ENCODE data around the gene TRIM63. TPM values are rescaled to one million over a fixed set of nuclear protein-coding genes. Genes with fewer than 3 reads are reported as not detected.

TRIM63 gene
- total and polyA plus RNA-seq, 4 donors: not detected

DNA sequence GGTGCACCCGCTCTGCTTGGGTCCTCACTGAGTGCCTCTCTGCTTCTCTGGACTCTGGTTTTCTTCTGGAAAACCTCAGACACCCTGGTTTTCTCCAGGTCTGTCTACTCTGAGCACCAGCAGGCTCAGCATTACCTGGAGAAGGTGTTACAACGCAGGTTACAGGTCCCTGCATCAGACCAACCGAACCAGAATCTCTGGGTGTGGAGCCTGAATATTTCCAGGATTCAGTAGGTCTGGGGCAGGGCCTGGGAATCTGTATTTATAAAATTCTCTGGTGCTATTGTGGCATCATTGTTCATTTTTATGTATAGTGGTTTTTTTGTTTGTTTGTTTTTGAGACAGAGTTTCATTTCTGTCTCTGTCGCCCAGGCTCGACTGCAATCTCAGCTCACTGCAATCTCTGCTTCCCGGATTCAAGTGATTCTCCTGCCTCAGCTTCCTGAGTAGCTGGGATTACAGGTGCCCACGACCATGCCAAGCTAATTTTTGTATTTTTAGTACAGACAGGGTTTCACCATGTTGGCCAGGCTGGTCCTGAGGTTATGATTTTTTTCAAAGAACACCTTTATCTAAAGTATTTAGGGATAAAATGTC is 20.1 kb downstream of the TRIM63 start:
- H3K36me3 ChIP-seq (ENCODE audit: control insufficient read depth, insufficient read depth, low read length): no peaks in the 10 kb centered on the region
- peaks cover 20% of the 10 kb centered on the region for H3K4me1 ChIP-seq (ENCODE audit: control insufficient read depth, insufficient read depth, low read length)
- 69% methylated on average over 6 of the region's 7 CpGs for WGBS (ENCODE audit: insufficient coverage)
- no peak for DNase-seq (ENCODE audit: low read depth in 4 of 6, low spot score in 6 of 6)
- H3K9me3 ChIP-seq (ENCODE audit: control insufficient read depth, insufficient read depth, low read length): no peaks in the 10 kb centered on the region
- no peak overlapping the region for H3K4me3 ChIP-seq (ENCODE audit: low read depth, low read length)
- peaks cover 47% of the 10 kb centered on the region for H3K27me3 ChIP-seq (ENCODE audit: control insufficient read depth, insufficient read depth, low read length)
- no peak overlapping the region for H3K27ac ChIP-seq (ENCODE audit: low read depth, low read length)

- Histone ChIP-seq H3K4me3 (ENCODE audit: low read depth, low read length) (no peak overlapping the region), H3K27ac (ENCODE audit: low read depth, low read length) (no peak overlapping the region), H3K9me3 (ENCODE audit: control insufficient read depth, insufficient read depth, low read length) (no peaks in the 10 kb centered on the region), H3K27me3 (ENCODE audit: control insufficient read depth, insufficient read depth, low read length) (peaks cover 47% of the 10 kb centered on the region), H3K36me3 (ENCODE audit: control insufficient read depth, insufficient read depth, low read length) (no peaks in the 10 kb centered on the region), H3K4me1 (ENCODE audit: control insufficient read depth, insufficient read depth, low read length) (peaks cover 20% of the 10 kb centered on the region)
- WGBS (ENCODE audit: insufficient coverage): 3% methylated on average over 57 of the region's 57 CpGs
- DNase-seq (ENCODE audit: low read depth in 4 of 6, low spot score in 6 of 6): no peak
Observed at GRCh38 chr1:26046246-26047095, 21.0 kb downstream of the TRIM63 start.

DNA sequence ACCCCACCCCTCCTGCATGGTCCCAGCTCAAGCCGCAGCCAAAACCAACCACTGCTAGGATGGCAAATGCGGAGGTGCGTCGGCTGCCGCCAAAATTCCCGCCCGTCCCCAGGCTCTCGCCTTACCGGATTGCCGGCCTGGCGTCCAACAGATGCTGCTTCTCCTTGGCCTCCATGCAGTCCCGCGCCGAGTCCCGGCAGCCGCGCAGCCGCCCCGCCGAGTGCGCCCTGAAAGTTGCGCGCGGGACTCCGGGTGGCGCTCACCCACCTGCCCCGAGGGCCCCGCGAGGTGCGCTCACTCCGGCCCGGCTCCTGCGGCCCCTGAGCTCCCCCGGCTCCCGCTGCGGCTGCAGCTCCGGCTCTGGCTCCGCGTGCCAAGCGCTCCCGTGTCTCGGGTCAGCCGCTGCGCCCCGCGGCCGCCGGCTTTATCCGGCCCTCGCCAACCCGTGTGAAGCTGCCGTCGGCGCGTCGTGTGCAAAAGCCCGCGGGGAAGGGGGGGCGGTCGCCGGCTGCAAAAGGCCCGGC is 21.6 kb downstream of the TRIM63 start, which contains the start of gene SLC30A2:
TSS of gene SLC30A2 (minus strand) at position 397 of the 524 bp plus-strand sequence. CDS start at position 175, 222 bp downstream.
- Histone ChIP-seq H3K4me3 (ENCODE audit: low read depth, low read length) (no peak within 1 kb of the TSS), H3K27me3 (ENCODE audit: control insufficient read depth, insufficient read depth, low read length) (peaks cover 47% of the 10 kb centered on the region), H3K4me1 (ENCODE audit: control insufficient read depth, insufficient read depth, low read length) (peaks cover 20% of the 10 kb centered on the region), H3K27ac (ENCODE audit: low read depth, low read length) (no peak within 1 kb of the TSS), H3K9me3 (ENCODE audit: control insufficient read depth, insufficient read depth, low read length) (no peaks in the 10 kb centered on the region), H3K36me3 (ENCODE audit: control insufficient read depth, insufficient read depth, low read length) (no peaks in the 10 kb centered on the region)
- DNase-seq (ENCODE audit: low read depth in 4 of 6, low spot score in 6 of 6): peak in 1 of 6 donors; percentile 9
- WGBS (ENCODE audit: insufficient coverage): under 1% methylated on average over 62 of the region's 62 CpGs

DNA sequence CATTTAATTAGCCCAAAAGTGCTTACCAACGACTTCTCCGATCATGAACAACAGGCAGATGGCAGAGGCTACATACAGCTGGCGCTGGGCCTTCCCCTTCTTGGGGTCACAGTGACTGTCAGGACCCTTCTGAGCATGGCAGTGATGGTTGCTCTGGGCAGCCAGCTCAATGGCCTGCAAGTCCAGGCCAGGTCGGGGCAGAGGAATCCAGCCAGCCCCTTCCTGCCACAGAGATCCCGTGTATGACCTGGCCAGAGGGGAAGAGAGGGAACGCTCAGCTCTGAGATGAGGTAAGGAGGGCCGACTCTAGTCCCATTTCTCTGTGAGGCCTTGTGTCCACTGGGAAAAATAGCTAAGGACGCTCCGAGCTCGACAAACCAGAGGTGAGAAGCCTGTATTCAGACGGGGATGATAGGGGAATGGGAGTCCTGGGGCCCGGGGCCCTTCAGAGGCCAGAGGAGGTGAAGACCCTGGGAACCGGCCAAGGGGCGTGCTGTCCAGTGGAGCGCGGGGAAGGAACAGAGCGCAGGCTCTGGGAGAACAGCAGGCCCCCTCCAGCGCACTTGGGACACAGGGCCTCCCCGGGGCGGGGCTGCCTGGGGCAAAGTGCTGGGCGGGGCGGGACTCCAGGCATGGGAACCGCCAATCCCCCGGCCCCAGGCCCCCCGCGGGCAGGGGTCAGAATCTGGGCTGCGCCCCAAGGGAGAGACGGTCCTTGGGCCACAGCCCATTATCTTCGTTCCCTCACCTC is 22.3 kb downstream of the TRIM63 start:
- Histone ChIP-seq H3K27me3 (ENCODE audit: control insufficient read depth, insufficient read depth, low read length) (peaks cover 47% of the 10 kb centered on the region), H3K27ac (ENCODE audit: low read depth, low read length) (no peak overlapping the region), H3K36me3 (ENCODE audit: control insufficient read depth, insufficient read depth, low read length) (no peaks in the 10 kb centered on the region), H3K4me3 (ENCODE audit: low read depth, low read length) (no peak overlapping the region), H3K4me1 (ENCODE audit: control insufficient read depth, insufficient read depth, low read length) (peaks cover 20% of the 10 kb centered on the region), H3K9me3 (ENCODE audit: control insufficient read depth, insufficient read depth, low read length) (no peaks in the 10 kb centered on the region)
- WGBS (ENCODE audit: insufficient coverage): 21% methylated on average over 28 of the region's 29 CpGs
- no peak for DNase-seq (ENCODE audit: low read depth in 4 of 6, low spot score in 6 of 6)

- Histone ChIP-seq H3K27me3 (ENCODE audit: control insufficient read depth, insufficient read depth, low read length) (peaks cover 45% of the 10 kb centered on the region), H3K9me3 (ENCODE audit: control insufficient read depth, insufficient read depth, low read length) (no peaks in the 10 kb centered on the region), H3K36me3 (ENCODE audit: control insufficient read depth, insufficient read depth, low read length) (no peaks in the 10 kb centered on the region), H3K4me1 (ENCODE audit: control insufficient read depth, insufficient read depth, low read length) (peaks cover 20% of the 10 kb centered on the region), H3K27ac (ENCODE audit: low read depth, low read length) (no peak overlapping the region), H3K4me3 (ENCODE audit: low read depth, low read length) (no peak overlapping the region)
- DNase-seq (ENCODE audit: low read depth in 4 of 6, low spot score in 6 of 6): no peak
- WGBS (ENCODE audit: insufficient coverage): no CpG with 5 or more reads among the region's 3 CpGs
Observed at GRCh38 chr1:26044414-26044813, 23.0 kb downstream of the TRIM63 start.

GRCh38 chr1:26043765-26044164 is 23.7 kb downstream of the TRIM63 start:
- H3K36me3 ChIP-seq (ENCODE audit: control insufficient read depth, insufficient read depth, low read length): no peaks in the 10 kb centered on the region
- no peak overlapping the region for H3K4me3 ChIP-seq (ENCODE audit: low read depth, low read length)
- H3K27me3 ChIP-seq (ENCODE audit: control insufficient read depth, insufficient read depth, low read length): peaks cover 42% of the 10 kb centered on the region
- WGBS (ENCODE audit: insufficient coverage): 83% methylated on average over 1 of the region's 2 CpGs
- H3K4me1 ChIP-seq (ENCODE audit: control insufficient read depth, insufficient read depth, low read length): peaks cover 20% of the 10 kb centered on the region
- H3K27ac ChIP-seq (ENCODE audit: low read depth, low read length): no peak overlapping the region
- no peak for DNase-seq (ENCODE audit: low read depth in 4 of 6, low spot score in 6 of 6)
- no peaks in the 10 kb centered on the region for H3K9me3 ChIP-seq (ENCODE audit: control insufficient read depth, insufficient read depth, low read length)

DNA sequence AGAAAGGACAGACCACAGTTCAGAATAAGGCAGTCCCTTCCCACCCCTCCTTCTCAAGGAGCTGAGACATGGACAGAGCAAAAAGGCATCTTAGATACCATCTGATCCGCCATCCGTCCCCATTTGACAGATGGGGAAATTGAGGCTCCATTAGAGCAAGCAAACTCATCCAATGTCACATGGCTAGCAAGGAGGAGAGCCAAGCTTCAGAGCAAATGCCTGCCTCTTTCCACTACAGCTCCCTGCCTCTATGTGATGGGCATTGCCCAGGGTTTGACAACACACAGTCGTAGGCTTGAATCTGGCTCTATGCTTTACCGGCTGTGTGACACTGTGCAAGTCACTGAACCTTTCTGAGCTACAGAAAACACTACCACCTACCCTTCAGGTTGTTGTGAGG is 25.5 kb downstream of the TRIM63 start:
- H3K27me3 ChIP-seq (ENCODE audit: control insufficient read depth, insufficient read depth, low read length): peaks cover 33% of the 10 kb centered on the region
- no peak overlapping the region for H3K27ac ChIP-seq (ENCODE audit: low read depth, low read length)
- no peak for DNase-seq (ENCODE audit: low read depth in 4 of 6, low spot score in 6 of 6)
- WGBS (ENCODE audit: insufficient coverage): 79% methylated on average over 2 of the region's 4 CpGs
- H3K36me3 ChIP-seq (ENCODE audit: control insufficient read depth, insufficient read depth, low read length): no peaks in the 10 kb centered on the region
- no peak overlapping the region for H3K4me3 ChIP-seq (ENCODE audit: low read depth, low read length)
- peaks cover 19% of the 10 kb centered on the region for H3K4me1 ChIP-seq (ENCODE audit: control insufficient read depth, insufficient read depth, low read length)
- H3K9me3 ChIP-seq (ENCODE audit: control insufficient read depth, insufficient read depth, low read length): no peaks in the 10 kb centered on the region

DNA sequence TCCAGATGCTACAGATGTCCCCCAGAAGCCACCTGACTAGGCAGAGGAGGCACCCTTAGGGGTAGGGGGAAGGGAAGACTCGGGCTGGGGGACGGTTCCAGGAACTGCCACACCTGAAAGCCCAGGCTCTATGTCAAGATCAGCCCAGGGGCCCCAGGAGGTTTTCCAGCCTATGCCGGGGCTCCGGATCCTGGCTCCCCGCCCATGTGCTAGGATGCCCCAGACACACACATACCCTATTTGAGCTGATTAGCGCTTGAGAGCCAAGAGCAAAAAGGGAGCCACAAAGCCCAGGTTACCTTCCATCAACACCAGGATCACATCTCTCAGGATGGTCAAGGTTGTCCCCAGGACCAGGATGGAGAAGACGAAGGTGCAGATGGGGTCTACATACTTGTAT is 26.0 kb downstream of the TRIM63 start:
- Histone ChIP-seq H3K27me3 (ENCODE audit: control insufficient read depth, insufficient read depth, low read length) (peaks cover 27% of the 10 kb centered on the region), H3K4me3 (ENCODE audit: low read depth, low read length) (no peak overlapping the region), H3K36me3 (ENCODE audit: control insufficient read depth, insufficient read depth, low read length) (no peaks in the 10 kb centered on the region), H3K4me1 (ENCODE audit: control insufficient read depth, insufficient read depth, low read length) (peaks cover 17% of the 10 kb centered on the region), H3K27ac (ENCODE audit: low read depth, low read length) (no peak overlapping the region), H3K9me3 (ENCODE audit: control insufficient read depth, insufficient read depth, low read length) (no peaks in the 10 kb centered on the region)
- no peak for DNase-seq (ENCODE audit: low read depth in 4 of 6, low spot score in 6 of 6)
- 91% methylated on average over 6 of the region's 7 CpGs for WGBS (ENCODE audit: insufficient coverage)

DNA sequence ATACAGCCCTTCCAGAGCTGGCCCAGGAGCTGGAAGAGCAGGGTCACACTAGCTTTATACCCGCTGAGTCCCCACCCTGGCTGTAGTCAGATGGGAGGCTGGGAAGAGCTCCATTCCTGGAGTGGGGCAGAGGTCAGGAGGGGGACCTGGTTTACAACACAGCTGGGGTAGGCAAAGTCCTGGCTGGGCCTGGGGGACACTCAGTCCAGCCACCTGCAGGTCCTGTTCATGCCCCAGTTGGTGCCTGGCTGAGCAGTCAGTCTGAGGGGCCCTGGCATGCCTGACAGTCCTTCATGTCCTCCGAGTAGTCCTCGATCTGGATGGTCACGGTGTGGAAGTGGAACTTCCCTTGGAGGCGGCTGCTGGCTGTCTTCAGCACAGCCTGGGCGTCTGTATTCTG is 28.5 kb downstream of the TRIM63 start:
- Histone ChIP-seq H3K4me3 (ENCODE audit: low read depth, low read length) (no peak overlapping the region), H3K27ac (ENCODE audit: low read depth, low read length) (no peak overlapping the region), H3K27me3 (ENCODE audit: control insufficient read depth, insufficient read depth, low read length) (peaks cover 5% of the 10 kb centered on the region), H3K4me1 (ENCODE audit: control insufficient read depth, insufficient read depth, low read length) (peaks cover 25% of the 10 kb centered on the region), H3K36me3 (ENCODE audit: control insufficient read depth, insufficient read depth, low read length) (no peaks in the 10 kb centered on the region), H3K9me3 (ENCODE audit: control insufficient read depth, insufficient read depth, low read length) (no peaks in the 10 kb centered on the region)
- DNase-seq (ENCODE audit: low read depth in 4 of 6, low spot score in 6 of 6): no peak
- 82% methylated on average over 6 of the region's 6 CpGs for WGBS (ENCODE audit: insufficient coverage)

Data from spinal cord (tissue), 10 donors.